ENCODE results near the gene ITGB5. TPM values are rescaled to one million over a fixed set of nuclear protein-coding genes. Genes with fewer than 3 reads are reported as not detected.

Gene ITGB5
- total RNA-seq, 1 donor from 2014 or later, result 81.9 TPM

DNA sequence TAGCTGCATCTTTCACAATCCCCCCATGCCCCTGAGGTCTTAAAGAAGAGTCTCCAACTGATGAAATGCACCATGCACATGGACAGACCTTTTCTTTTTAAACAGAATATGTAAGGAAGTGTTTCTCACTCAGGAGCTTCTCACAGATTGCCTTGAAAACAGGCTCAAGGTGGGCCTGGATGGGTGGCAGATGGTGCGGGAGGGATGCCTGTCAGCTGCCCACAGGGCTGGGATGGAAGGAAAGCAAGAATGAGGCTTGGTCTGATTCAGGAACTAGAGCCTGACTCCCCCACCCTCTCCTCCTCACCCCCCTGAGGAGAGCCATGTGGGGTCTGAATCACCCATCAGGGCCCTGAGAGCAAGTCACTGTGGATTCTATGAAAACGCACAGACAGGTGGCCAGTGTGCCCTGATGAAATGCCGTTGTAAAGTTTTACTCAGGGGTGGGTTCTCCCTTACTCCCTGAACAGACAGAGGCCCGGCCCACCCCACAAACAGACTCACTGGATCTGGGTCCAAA is 89.7 kb downstream of the ITGB5 start:
- Mint-ChIP-seq H3K4me1 (peaks cover 8% of the 10 kb centered on the region), H3K4me3 (no peak overlapping the region), H3K9me3 (no peaks in the 10 kb centered on the region), H3K36me3 (ENCODE audit: low read depth) (peaks cover 4% of the 10 kb centered on the region), H3K27me3 (ENCODE audit: low read depth) (no peaks in the 10 kb centered on the region), H3K27ac (ENCODE audit: unreplicated experiment) (peak overlapping the region; percentile 78)
- no peak for DNase-seq (ENCODE audit: low read depth, low spot score)
- TF ChIP-seq CTCF (conservative IDR thresholded peaks at IDR 0.05), result no peak

- no peak for DNase-seq (ENCODE audit: low read depth, low spot score)
- H3K9me3 Mint-ChIP-seq, result no peaks in the 10 kb centered on the region
- no peak overlapping the region for H3K27ac Mint-ChIP-seq (ENCODE audit: unreplicated experiment)
- no peak overlapping the region for H3K4me3 Mint-ChIP-seq
- peaks cover 4% of the 10 kb centered on the region for H3K36me3 Mint-ChIP-seq (ENCODE audit: low read depth)
- H3K27me3 Mint-ChIP-seq (ENCODE audit: low read depth), result no peaks in the 10 kb centered on the region
- H3K4me1 Mint-ChIP-seq, result no peaks in the 10 kb centered on the region
- TF ChIP-seq CTCF (conservative IDR thresholded peaks at IDR 0.05), result no peak
Observed at GRCh38 chr3:124796477-124796876, 90.7 kb downstream of the ITGB5 start.

- no peak for TF ChIP-seq CTCF (conservative IDR thresholded peaks at IDR 0.05)
- H3K27me3 Mint-ChIP-seq (ENCODE audit: low read depth), result no peaks in the 10 kb centered on the region
- no peaks in the 10 kb centered on the region for H3K9me3 Mint-ChIP-seq
- peak overlapping the region; percentile 57 for H3K27ac Mint-ChIP-seq (ENCODE audit: unreplicated experiment)
- no peaks in the 10 kb centered on the region for H3K36me3 Mint-ChIP-seq (ENCODE audit: low read depth)
- DNase-seq (ENCODE audit: low read depth, low spot score), result no peak
- no peaks in the 10 kb centered on the region for H3K4me1 Mint-ChIP-seq
- no peak overlapping the region for H3K4me3 Mint-ChIP-seq
Observed at GRCh38 chr3:124793054-124793739, 94.0 kb downstream of the ITGB5 start.

DNA sequence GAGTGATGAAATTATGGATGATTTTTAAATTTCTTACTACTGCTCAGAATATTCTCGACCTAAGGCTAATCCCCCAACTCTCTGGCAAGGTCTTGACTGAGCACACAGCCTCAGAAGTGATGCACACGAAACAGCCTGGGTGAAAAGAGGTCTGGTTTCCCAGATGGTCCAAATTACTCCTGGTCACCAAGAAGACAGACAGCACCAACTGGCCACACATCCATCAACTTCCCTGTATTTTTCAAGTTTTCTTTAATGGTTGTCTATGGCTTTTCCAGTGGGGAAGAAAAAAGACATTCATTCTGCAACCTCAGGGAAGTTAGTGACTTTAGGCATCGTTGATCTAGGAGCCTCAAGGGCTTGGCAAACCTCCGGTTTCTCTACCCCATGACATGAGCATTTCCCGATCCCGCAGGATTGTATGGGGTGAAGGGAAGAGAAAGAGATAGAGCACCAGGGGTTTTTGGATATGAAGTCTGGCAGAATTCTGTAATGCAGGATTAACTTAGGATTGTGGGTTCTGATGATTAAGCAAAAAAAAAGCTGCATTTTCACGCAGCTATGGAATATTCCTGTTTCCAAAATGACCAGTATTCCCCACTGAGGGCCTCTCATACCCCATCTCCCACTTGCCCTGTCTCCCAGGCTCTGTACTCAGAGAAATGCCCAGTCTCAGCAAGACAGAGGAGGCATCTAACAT is 94.7 kb downstream of the ITGB5 start:
- Mint-ChIP-seq H3K27me3 (ENCODE audit: low read depth) (no peaks in the 10 kb centered on the region), H3K4me1 (peaks cover under 1% of the 10 kb centered on the region), H3K4me3 (no peak overlapping the region), H3K36me3 (ENCODE audit: low read depth) (no peaks in the 10 kb centered on the region), H3K27ac (ENCODE audit: unreplicated experiment) (peak overlapping the region; percentile 57), H3K9me3 (no peaks in the 10 kb centered on the region)
- DNase-seq (ENCODE audit: low read depth, low spot score), result no peak
- TF ChIP-seq CTCF (conservative IDR thresholded peaks at IDR 0.05), result no peak

DNA sequence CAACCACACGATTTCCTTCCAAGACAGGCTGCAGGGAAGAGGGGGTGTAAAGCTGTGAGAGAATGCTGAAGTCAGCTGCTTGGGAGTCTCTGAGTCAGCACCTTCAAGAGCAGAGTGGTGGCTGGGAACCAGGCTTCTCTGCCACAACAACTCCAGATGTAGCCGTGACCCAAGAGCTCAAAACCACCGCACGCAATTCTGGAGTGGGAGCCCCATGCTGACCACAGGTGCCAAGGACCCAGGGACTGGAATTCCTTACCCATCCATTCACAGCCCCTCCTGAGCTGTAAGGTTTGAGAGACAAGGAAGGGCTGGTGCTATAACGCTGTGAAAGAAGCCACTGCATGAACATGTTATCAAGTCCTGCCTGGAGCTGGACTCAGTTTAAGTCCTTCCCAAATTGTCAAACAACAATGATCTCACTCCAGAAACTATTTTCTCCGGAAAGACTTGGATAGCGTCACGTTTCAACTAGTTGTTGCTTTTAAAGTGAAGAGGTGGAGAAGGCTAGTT is 95.5 kb downstream of the ITGB5 start:
- no peaks in the 10 kb centered on the region for H3K27me3 Mint-ChIP-seq (ENCODE audit: low read depth)
- no peaks in the 10 kb centered on the region for H3K36me3 Mint-ChIP-seq (ENCODE audit: low read depth)
- no peak for DNase-seq (ENCODE audit: low read depth, low spot score)
- no peak for TF ChIP-seq CTCF (conservative IDR thresholded peaks at IDR 0.05)
- H3K4me1 Mint-ChIP-seq, result peaks cover 9% of the 10 kb centered on the region
- H3K9me3 Mint-ChIP-seq, result no peaks in the 10 kb centered on the region
- H3K4me3 Mint-ChIP-seq, result no peak overlapping the region
- peak overlapping the region; percentile 47 for H3K27ac Mint-ChIP-seq (ENCODE audit: unreplicated experiment)

Data from neural crest cell (in vitro differentiated cells).